Measurements from ENCODE around the gene MYOF.
"Not testable (repeated sequence)": the region's sequence is repeated elsewhere in the genome, so short reads cannot be mapped to it uniquely, and the experiment has no call there.

Gene MYOF

GRCh38 chr10:93336110-93336509, 146.0 kb downstream of the MYOF start:
- DNase-seq = no peak

GRCh38 chr10:93334901-93335327, 147.2 kb downstream of the MYOF start:
- no peak for DNase-seq

GRCh38 chr10:93334181-93334580, 148.0 kb downstream of the MYOF start:
- no peak for DNase-seq

GRCh38 chr10:93333278-93333978, 148.7 kb downstream of the MYOF start:
- no peak for DNase-seq

- DNase-seq = no peak
Observed at GRCh38 chr10:93330824-93331223, 151.3 kb downstream of the MYOF start.

GRCh38 chr10:93319896-93320295, 162.2 kb downstream of the MYOF start:
- no peak for DNase-seq

GRCh38 chr10:93319096-93319495, 163.0 kb downstream of the MYOF start:
- DNase-seq = no peak

- DNase-seq = no peak
Observed at GRCh38 chr10:93315246-93315645, 166.9 kb downstream of the MYOF start.

- DNase-seq = not testable (repeated sequence)
Observed at GRCh38 chr10:93314656-93315055, 167.5 kb downstream of the MYOF start.

GRCh38 chr10:93313798-93314197, 168.3 kb downstream of the MYOF start:
- no peak for DNase-seq

- no peak for DNase-seq
Observed at GRCh38 chr10:93309062-93309461, 173.1 kb downstream of the MYOF start.

GRCh38 chr10:93305122-93305521, 177.0 kb downstream of the MYOF start:
- no peak for DNase-seq

GRCh38 chr10:93300981-93301380, 181.2 kb downstream of the MYOF start:
- DNase-seq = no peak

- no peak for DNase-seq
Observed at GRCh38 chr10:93300288-93300917, 181.7 kb downstream of the MYOF start.

GRCh38 chr10:93299606-93300287, 182.4 kb downstream of the MYOF start:
- no peak for DNase-seq

- no peak for DNase-seq
Observed at GRCh38 chr10:93299195-93299594, 182.9 kb downstream of the MYOF start.

GRCh38 chr10:93296151-93296550, 186.0 kb downstream of the MYOF start:
- DNase-seq = no peak

GRCh38 chr10:93293999-93294398, 188.1 kb downstream of the MYOF start:
- DNase-seq = no peak

GRCh38 chr10:93290661-93291354, 191.3 kb downstream of the MYOF start:
- no peak for DNase-seq

- DNase-seq = no peak
Observed at GRCh38 chr10:93288679-93289634, 193.2 kb downstream of the MYOF start.

- no peak for DNase-seq
Observed at GRCh38 chr10:93287775-93288174, 194.4 kb downstream of the MYOF start.

- DNase-seq = not testable (repeated sequence)
Observed at GRCh38 chr10:93284246-93284645, 197.9 kb downstream of the MYOF start.

Data from SIG-M5 (cell line).